Measurements from ENCODE around the gene FLT1.
A peak's percentile ranks its signal among the peaks of the same experiment; 100 is the strongest.

Gene FLT1

DNA sequence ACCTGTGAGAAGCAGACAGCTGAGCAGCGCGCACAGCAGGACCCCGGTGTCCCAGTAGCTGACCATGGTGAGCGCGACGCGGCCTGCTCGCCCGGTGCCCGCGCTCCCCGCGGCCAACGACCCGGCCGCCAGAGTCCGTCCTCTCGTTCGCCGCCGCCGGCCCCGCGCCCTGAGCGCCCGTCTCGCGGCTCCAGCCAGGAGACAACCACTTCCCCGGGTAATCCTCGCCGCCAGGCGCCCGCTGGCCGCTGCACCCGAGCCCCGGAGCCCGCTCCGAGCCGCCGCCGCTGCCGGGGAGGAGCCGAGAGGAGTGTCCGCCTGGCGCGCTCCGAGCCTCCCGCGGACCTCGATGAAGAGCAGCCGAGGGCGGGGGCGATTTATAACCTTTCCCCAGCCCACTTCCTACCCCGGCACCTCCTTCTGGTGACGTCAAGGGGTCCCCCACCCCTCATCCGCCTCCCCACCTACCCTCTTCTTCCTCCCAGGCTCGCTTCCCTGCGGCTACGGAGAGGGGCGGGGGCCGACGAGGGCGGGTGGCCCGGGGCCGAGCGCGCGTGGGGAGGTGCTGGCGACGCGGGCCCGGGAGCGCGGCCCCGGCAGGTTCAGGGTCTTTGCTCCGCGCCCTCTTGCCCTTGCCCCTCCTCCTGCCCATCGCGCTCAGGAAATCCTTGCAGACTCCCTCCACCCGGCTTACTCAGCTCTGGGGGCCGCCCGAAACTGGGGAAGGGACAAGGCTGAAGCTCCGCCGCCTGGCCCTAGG lies at the start of gene FLT1:
Gene FLT1 (minus strand): TSS at position 351 of the 760 bp plus-strand sequence. CDS start 285 bp downstream, at position 66.
- H3K4me3 Mint-ChIP-seq = peak within 1 kb of the TSS; percentile 81
- no peak within 1 kb of the TSS for H3K27ac Mint-ChIP-seq
- H3K27me3 Mint-ChIP-seq = peaks cover 11% of the 10 kb centered on the region
- H3K9me3 Mint-ChIP-seq (ENCODE audit: low read depth) = no peaks in the 10 kb centered on the region
- H3K36me3 Mint-ChIP-seq = no peaks in the 10 kb centered on the region
- peaks cover 34% of the 10 kb centered on the region for H3K4me1 Mint-ChIP-seq (ENCODE audit: low read depth)

- Mint-ChIP-seq H3K27me3 (peaks cover 9% of the 10 kb centered on the region), H3K36me3 (no peaks in the 10 kb centered on the region), H3K9me3 (ENCODE audit: low read depth) (peaks cover 6% of the 10 kb centered on the region), H3K27ac (no peak overlapping the region), H3K4me1 (ENCODE audit: low read depth) (no peaks in the 10 kb centered on the region), H3K4me3 (no peak overlapping the region)
These were observed 49.1 kb upstream of the FLT1 start for GRCh38 chr13:28544026-28544425.

- Mint-ChIP-seq H3K27ac (no peak overlapping the region), H3K36me3 (no peaks in the 10 kb centered on the region), H3K4me3 (no peak overlapping the region), H3K27me3 (peaks cover 9% of the 10 kb centered on the region), H3K9me3 (ENCODE audit: low read depth) (peaks cover 6% of the 10 kb centered on the region), H3K4me1 (ENCODE audit: low read depth) (no peaks in the 10 kb centered on the region)
These were observed 47.9 kb upstream of the FLT1 start for GRCh38 chr13:28542804-28543203.

- H3K4me1 Mint-ChIP-seq (ENCODE audit: low read depth) = no peaks in the 10 kb centered on the region
- no peak overlapping the region for H3K27ac Mint-ChIP-seq
- no peak overlapping the region for H3K4me3 Mint-ChIP-seq
- H3K9me3 Mint-ChIP-seq (ENCODE audit: low read depth) = peaks cover 6% of the 10 kb centered on the region
- H3K27me3 Mint-ChIP-seq = peaks cover 7% of the 10 kb centered on the region
- H3K36me3 Mint-ChIP-seq = no peaks in the 10 kb centered on the region
These were observed 47.0 kb upstream of the FLT1 start for GRCh38 chr13:28541966-28542365.

GRCh38 chr13:28540612-28541011 lies 45.7 kb upstream of the FLT1 start:
- Mint-ChIP-seq H3K27me3 (peaks cover 7% of the 10 kb centered on the region), H3K27ac (no peak overlapping the region), H3K36me3 (no peaks in the 10 kb centered on the region), H3K9me3 (ENCODE audit: low read depth) (peaks cover 6% of the 10 kb centered on the region), H3K4me3 (no peak overlapping the region), H3K4me1 (ENCODE audit: low read depth) (no peaks in the 10 kb centered on the region)

GRCh38 chr13:28539625-28540286 lies 44.8 kb upstream of the FLT1 start:
- no peak overlapping the region for H3K4me3 Mint-ChIP-seq
- H3K36me3 Mint-ChIP-seq = no peaks in the 10 kb centered on the region
- peaks cover 9% of the 10 kb centered on the region for H3K27me3 Mint-ChIP-seq
- no peaks in the 10 kb centered on the region for H3K4me1 Mint-ChIP-seq (ENCODE audit: low read depth)
- no peak overlapping the region for H3K27ac Mint-ChIP-seq
- peaks cover 6% of the 10 kb centered on the region for H3K9me3 Mint-ChIP-seq (ENCODE audit: low read depth)

- Mint-ChIP-seq H3K4me3 (no peak overlapping the region), H3K27me3 (peaks cover 13% of the 10 kb centered on the region), H3K4me1 (ENCODE audit: low read depth) (no peaks in the 10 kb centered on the region), H3K27ac (no peak overlapping the region), H3K36me3 (no peaks in the 10 kb centered on the region), H3K9me3 (ENCODE audit: low read depth) (peaks cover 6% of the 10 kb centered on the region)
These were observed 44.0 kb upstream of the FLT1 start for GRCh38 chr13:28538932-28539331.

- no peaks in the 10 kb centered on the region for H3K9me3 Mint-ChIP-seq (ENCODE audit: low read depth)
These were observed 42.2 kb upstream of the FLT1 start for GRCh38 chr13:28537171-28537570.

DNA sequence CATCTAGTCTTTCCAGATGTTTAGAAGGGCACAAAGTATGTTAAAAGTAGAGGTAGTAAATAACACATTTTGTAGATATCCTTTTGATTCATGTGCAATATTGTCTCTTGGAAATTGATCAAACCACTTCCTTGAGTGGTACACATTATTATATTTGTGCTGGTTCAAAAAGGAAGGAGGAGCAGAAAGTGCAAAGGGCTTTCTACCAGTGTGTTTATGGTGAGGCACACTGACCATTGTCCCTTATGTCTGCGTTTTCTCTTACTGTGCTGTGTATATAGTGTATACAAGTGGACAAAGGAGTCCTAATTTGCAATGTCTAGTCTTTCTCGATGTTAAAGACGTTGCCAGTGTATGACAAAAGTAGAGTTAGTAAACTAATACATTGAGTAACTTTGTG lies 41.4 kb upstream of the FLT1 start:
- no peak overlapping the region for H3K27ac Mint-ChIP-seq
- peaks cover 16% of the 10 kb centered on the region for H3K27me3 Mint-ChIP-seq
- H3K36me3 Mint-ChIP-seq = no peaks in the 10 kb centered on the region
- no peaks in the 10 kb centered on the region for H3K9me3 Mint-ChIP-seq (ENCODE audit: low read depth)
- H3K4me1 Mint-ChIP-seq (ENCODE audit: low read depth) = no peaks in the 10 kb centered on the region
- no peak overlapping the region for H3K4me3 Mint-ChIP-seq

More at GRCh38 chr13:28537171-28537570, 42.2 kb upstream of the FLT1 start:
- Mint-ChIP-seq H3K27me3 (peaks cover 18% of the 10 kb centered on the region), H3K4me3 (no peak overlapping the region), H3K36me3 (no peaks in the 10 kb centered on the region), H3K27ac (no peak overlapping the region), H3K4me1 (ENCODE audit: low read depth) (no peaks in the 10 kb centered on the region)

DNA sequence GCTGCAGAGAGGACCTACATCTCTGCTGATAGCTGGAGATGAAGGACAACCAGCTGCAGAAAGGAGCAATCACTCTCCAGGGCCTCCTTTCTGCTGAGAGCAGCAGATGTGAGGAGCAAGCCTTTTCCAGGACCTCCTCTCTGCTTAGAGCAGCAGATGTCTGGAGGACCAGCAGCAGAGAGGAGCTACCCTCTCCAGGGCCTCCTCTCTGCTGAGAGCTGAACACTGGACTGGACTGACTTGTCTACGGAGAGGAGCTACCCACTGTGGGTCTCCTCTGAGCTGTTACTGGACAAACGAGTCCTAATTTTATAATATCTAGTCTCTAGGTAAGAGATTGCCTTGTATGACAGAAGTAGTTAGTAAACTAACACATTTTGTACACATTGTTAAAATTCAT lies 40.8 kb upstream of the FLT1 start:
- no peaks in the 10 kb centered on the region for H3K36me3 Mint-ChIP-seq
- H3K27ac Mint-ChIP-seq = no peak overlapping the region
- no peaks in the 10 kb centered on the region for H3K4me1 Mint-ChIP-seq (ENCODE audit: low read depth)
- H3K27me3 Mint-ChIP-seq = peaks cover 16% of the 10 kb centered on the region
- no peak overlapping the region for H3K4me3 Mint-ChIP-seq
- H3K9me3 Mint-ChIP-seq (ENCODE audit: low read depth) = no peaks in the 10 kb centered on the region

GRCh38 chr13:28534801-28535200 lies 39.9 kb upstream of the FLT1 start:
- Mint-ChIP-seq H3K36me3 (no peaks in the 10 kb centered on the region), H3K27ac (no peak overlapping the region), H3K4me3 (no peak overlapping the region), H3K4me1 (ENCODE audit: low read depth) (no peaks in the 10 kb centered on the region), H3K9me3 (ENCODE audit: low read depth) (no peaks in the 10 kb centered on the region), H3K27me3 (peaks cover 16% of the 10 kb centered on the region)

GRCh38 chr13:28534210-28534609 lies 39.3 kb upstream of the FLT1 start:
- Mint-ChIP-seq H3K36me3 (no peaks in the 10 kb centered on the region), H3K27me3 (peaks cover 18% of the 10 kb centered on the region), H3K4me3 (peak overlapping the region; percentile 21), H3K4me1 (ENCODE audit: low read depth) (no peaks in the 10 kb centered on the region), H3K9me3 (ENCODE audit: low read depth) (no peaks in the 10 kb centered on the region), H3K27ac (no peak overlapping the region)

GRCh38 chr13:28533441-28534166 lies 38.7 kb upstream of the FLT1 start:
- no peaks in the 10 kb centered on the region for H3K9me3 Mint-ChIP-seq (ENCODE audit: low read depth)
- peak overlapping the region; percentile 65 for H3K4me3 Mint-ChIP-seq
- no peaks in the 10 kb centered on the region for H3K4me1 Mint-ChIP-seq (ENCODE audit: low read depth)
- no peaks in the 10 kb centered on the region for H3K36me3 Mint-ChIP-seq
- H3K27me3 Mint-ChIP-seq = peaks cover 23% of the 10 kb centered on the region
- H3K27ac Mint-ChIP-seq = no peak overlapping the region

DNA sequence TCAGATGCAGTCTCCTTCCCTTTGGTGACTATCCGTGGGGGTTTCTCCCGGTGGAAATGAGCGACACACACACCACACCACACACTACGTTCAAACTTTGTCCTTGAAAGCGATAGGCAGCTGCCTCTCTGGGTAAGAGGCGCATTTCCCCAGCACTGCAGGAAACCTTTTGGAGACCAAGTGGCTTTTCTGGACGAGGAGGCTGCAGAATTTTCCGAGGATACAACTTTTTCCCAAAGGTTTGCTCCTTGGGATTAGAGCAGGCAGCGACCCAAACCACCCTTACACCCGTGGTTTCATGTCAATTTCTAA lies 38.2 kb upstream of the FLT1 start:
- H3K27me3 Mint-ChIP-seq = peaks cover 23% of the 10 kb centered on the region
- H3K4me3 Mint-ChIP-seq = peak overlapping the region; percentile 65
- H3K4me1 Mint-ChIP-seq (ENCODE audit: low read depth) = no peaks in the 10 kb centered on the region
- no peaks in the 10 kb centered on the region for H3K9me3 Mint-ChIP-seq (ENCODE audit: low read depth)
- no peaks in the 10 kb centered on the region for H3K36me3 Mint-ChIP-seq
- no peak overlapping the region for H3K27ac Mint-ChIP-seq

- Mint-ChIP-seq H3K36me3 (no peaks in the 10 kb centered on the region), H3K4me3 (peak overlapping the region; percentile 65), H3K4me1 (ENCODE audit: low read depth) (no peaks in the 10 kb centered on the region), H3K27ac (no peak overlapping the region), H3K9me3 (ENCODE audit: low read depth) (no peaks in the 10 kb centered on the region), H3K27me3 (peaks cover 23% of the 10 kb centered on the region)
These were observed 37.6 kb upstream of the FLT1 start for GRCh38 chr13:28532388-28533124.
